ENCODE results near the gene ADAD2.

Gene ADAD2

DNA sequence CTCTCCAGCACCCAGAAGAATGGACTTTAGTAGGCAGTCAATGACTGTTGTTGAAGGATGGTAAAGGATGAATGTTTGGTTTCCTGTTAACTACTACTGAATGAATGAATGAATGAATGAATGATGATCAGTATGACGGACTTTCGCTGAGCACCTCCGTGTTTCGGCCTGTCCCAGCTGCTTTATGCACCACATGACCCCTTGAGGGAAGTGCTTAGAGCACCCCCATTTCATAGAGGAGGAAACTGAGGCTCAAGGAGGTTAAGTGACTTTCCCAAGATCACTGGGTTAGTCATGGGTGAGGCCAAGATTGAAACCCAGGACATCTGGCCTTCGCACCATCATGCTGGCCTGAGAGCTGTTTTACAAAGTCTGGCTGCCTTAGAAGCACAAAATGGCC lies 42.0 kb downstream of the ADAD2 start:
- no peaks in the 10 kb centered on the region for H3K9me3 ChIP-seq (ENCODE audit: insufficient read depth, low read length, severe bottlenecking)
- no peak overlapping the region for H3K4me3 ChIP-seq (ENCODE audit: low read depth in 1 of 2, low read length in 2 of 2)
- TF ChIP-seq, protein P1, sequence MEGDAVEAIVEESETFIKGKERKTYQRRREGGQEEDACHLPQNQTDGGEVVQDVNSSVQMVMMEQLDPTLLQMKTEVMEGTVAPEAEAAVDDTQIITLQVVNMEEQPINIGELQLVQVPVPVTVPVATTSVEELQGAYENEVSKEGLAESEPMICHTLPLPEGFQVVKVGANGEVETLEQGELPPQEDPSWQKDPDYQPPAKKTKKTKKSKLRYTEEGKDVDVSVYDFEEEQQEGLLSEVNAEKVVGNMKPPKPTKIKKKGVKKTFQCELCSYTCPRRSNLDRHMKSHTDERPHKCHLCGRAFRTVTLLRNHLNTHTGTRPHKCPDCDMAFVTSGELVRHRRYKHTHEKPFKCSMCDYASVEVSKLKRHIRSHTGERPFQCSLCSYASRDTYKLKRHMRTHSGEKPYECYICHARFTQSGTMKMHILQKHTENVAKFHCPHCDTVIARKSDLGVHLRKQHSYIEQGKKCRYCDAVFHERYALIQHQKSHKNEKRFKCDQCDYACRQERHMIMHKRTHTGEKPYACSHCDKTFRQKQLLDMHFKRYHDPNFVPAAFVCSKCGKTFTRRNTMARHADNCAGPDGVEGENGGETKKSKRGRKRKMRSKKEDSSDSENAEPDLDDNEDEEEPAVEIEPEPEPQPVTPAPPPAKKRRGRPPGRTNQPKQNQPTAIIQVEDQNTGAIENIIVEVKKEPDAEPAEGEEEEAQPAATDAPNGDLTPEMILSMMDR (IDR thresholded peaks at IDR 0.05; ENCODE audit: borderline replicate concordance, extremely low read depth, low read length, poor library complexity, severe bottlenecking), result no peak
- no peak for TF ChIP-seq EZH2 (IDR thresholded peaks at IDR 0.05; ENCODE audit: borderline replicate concordance, low read depth, low read length, severe bottlenecking)
- H3K4me2 ChIP-seq (ENCODE audit: insufficient read depth, low read length), result no peak overlapping the region
- H4K20me1 ChIP-seq (ENCODE audit: insufficient read depth, low read length), result 0 out of 2 replicates have a peak, but pooled peaks cover 3% of the 10 kb centered on the region
- no peak for ATAC-seq (ENCODE audit: insufficient read depth, low read depth)
- H3K27me3 ChIP-seq (ENCODE audit: insufficient read depth, low read length, poor library complexity), result peaks cover 4% of the 10 kb centered on the region
- H3K9ac ChIP-seq (ENCODE audit: low read depth, low read length), result no peak overlapping the region
- no peaks in the 10 kb centered on the region for H3K36me3 ChIP-seq (ENCODE audit: insufficient read depth, low read length)
- no peak overlapping the region for H3K27ac ChIP-seq (ENCODE audit: low read length)
- no peak for DNase-seq
- H3K79me2 ChIP-seq (ENCODE audit: insufficient read depth, low read length), result no peaks in the 10 kb centered on the region
- no peaks in the 10 kb centered on the region for H3K4me1 ChIP-seq (ENCODE audit: insufficient read depth, low read length)
- H2AFZ ChIP-seq (ENCODE audit: low read depth, low read length), result no peak overlapping the region

- DNase-seq (no peak), ATAC-seq (ENCODE audit: insufficient read depth, low read depth) (no peak)
- Histone ChIP-seq H3K4me3 (ENCODE audit: low read depth in 1 of 2, low read length in 2 of 2) (no peak overlapping the region), H3K27ac (ENCODE audit: low read length) (no peak overlapping the region), H3K36me3 (ENCODE audit: insufficient read depth, low read length) (no peaks in the 10 kb centered on the region), H3K79me2 (ENCODE audit: insufficient read depth, low read length) (no peaks in the 10 kb centered on the region), H3K9me3 (ENCODE audit: insufficient read depth, low read length, severe bottlenecking) (no peaks in the 10 kb centered on the region), H3K4me1 (ENCODE audit: insufficient read depth, low read length) (no peaks in the 10 kb centered on the region), H2AFZ (ENCODE audit: low read depth, low read length) (no peak overlapping the region), H3K9ac (ENCODE audit: low read depth, low read length) (no peak overlapping the region), H3K27me3 (ENCODE audit: insufficient read depth, low read length, poor library complexity) (peaks cover 8% of the 10 kb centered on the region), H4K20me1 (ENCODE audit: insufficient read depth, low read length) (0 out of 2 replicates have a peak, but pooled peaks cover 3% of the 10 kb centered on the region), H3K4me2 (ENCODE audit: insufficient read depth, low read length) (no peak overlapping the region)
- TF ChIP-seq, protein P1 (IDR thresholded peaks at IDR 0.05; ENCODE audit: borderline replicate concordance, extremely low read depth, low read length, poor library complexity, severe bottlenecking), result no peak
- TF ChIP-seq EZH2 (IDR thresholded peaks at IDR 0.05; ENCODE audit: borderline replicate concordance, low read depth, low read length, severe bottlenecking), result no peak
These were observed 42.8 kb downstream of the ADAD2 start for GRCh38 chr16:84233748-84234147.

GRCh38 chr16:84234321-84235241 lies 43.6 kb downstream of the ADAD2 start:
- no peak overlapping the region for H3K9ac ChIP-seq (ENCODE audit: low read depth, low read length)

More at GRCh38 chr16:84234321-84235241, 43.6 kb downstream of the ADAD2 start:
- Histone ChIP-seq H3K27ac (ENCODE audit: low read length) (no peak overlapping the region), H3K4me2 (ENCODE audit: insufficient read depth, low read length) (no peak overlapping the region), H3K36me3 (ENCODE audit: insufficient read depth, low read length) (no peaks in the 10 kb centered on the region), H3K4me3 (ENCODE audit: low read depth in 1 of 2, low read length in 2 of 2) (no peak overlapping the region), H4K20me1 (ENCODE audit: insufficient read depth, low read length) (0 out of 2 replicates have a peak, but pooled peaks cover 3% of the 10 kb centered on the region), H3K27me3 (ENCODE audit: insufficient read depth, low read length, poor library complexity) (peaks cover 14% of the 10 kb centered on the region), H2AFZ (ENCODE audit: low read depth, low read length) (no peak overlapping the region), H3K9me3 (ENCODE audit: insufficient read depth, low read length, severe bottlenecking) (no peaks in the 10 kb centered on the region), H3K4me1 (ENCODE audit: insufficient read depth, low read length) (no peaks in the 10 kb centered on the region), H3K79me2 (ENCODE audit: insufficient read depth, low read length) (no peaks in the 10 kb centered on the region)
- DNase-seq, result no peak
- TF ChIP-seq, protein P1 (IDR thresholded peaks at IDR 0.05; ENCODE audit: borderline replicate concordance, extremely low read depth, low read length, poor library complexity, severe bottlenecking), result no peak
- TF ChIP-seq EZH2 (IDR thresholded peaks at IDR 0.05; ENCODE audit: borderline replicate concordance, low read depth, low read length, severe bottlenecking), result no peak
- ATAC-seq (ENCODE audit: insufficient read depth, low read depth), result no peak

All from DND-41 (cell line).